SK-N-SH (cell line): ENCODE data around the gene TIMP2. TPM values are rescaled to one million over a fixed set of nuclear protein-coding genes. Genes with fewer than 3 reads are reported as not detected.
A peak's percentile ranks its signal among the peaks of the same experiment; 100 is the strongest.

Experiments used
- CTCF ChIA-PET: fragments of 300-600, 350-600 bp; formaldehyde crosslinking; extraction: SDS; loops from one replicate; lab custom pipeline; 2021; lab: Yijun Ruan, JAX
- POLR2A ChIA-PET: fragments of 350-600 bp; sonication (Branson Sonifier 250); formaldehyde crosslinking; extraction: SDS; loops from one replicate; lab custom pipeline; 2020; ENCODE audit warnings: antibody characterized with exemption, inconsistent platforms; lab: Yijun Ruan, JAX
- DNase-seq: peaks from one replicate; pipeline ENCODE4 v3.0.0; 2012
- H2AFZ ChIP-seq: fragments of 200-600 bp; sonication (generic); 2 replicates; pipeline ENCODE4 v1.8.1; 2016; ENCODE audit warnings: antibody characterized with exemption, mild to moderate bottlenecking, low read depth
- H3F3A ChIP-seq: fragments of 200-600 bp; sonication (generic); replicated peaks from 2 replicates; pipeline ENCODE3; 2016; ENCODE audit warnings: antibody characterized with exemption, mild to moderate bottlenecking; ENCODE audit not compliant: insufficient read depth
- H3K27ac ChIP-seq, 2 experiments: fragments of 200-500 bp in 1 of 2; fragments of 200-600 bp in 1 of 2; sonication (Bioruptor generic) in 1 of 2; sonication (generic), shearing (Covaris generic) in 1 of 2; 2 replicates each; pipeline versions ENCODE4 v1.5.1 to v1.6.1; 2014 to 2016; ENCODE audit warnings: low read depth in 2 of 2, inconsistent platforms in 1 of 2, low read length in 1 of 2, mild to moderate bottlenecking in 1 of 2, mixed read lengths in 1 of 2
- H3K27me3 ChIP-seq: fragments of 200-600 bp; sonication (generic), shearing (Covaris generic); 2 replicates; pipeline ENCODE4 v1.6.1; 2016; ENCODE audit warnings: mixed run types; ENCODE audit not compliant: insufficient read depth
- H3K36me3 ChIP-seq, 2 experiments: fragments of 200-500 bp in 1 of 2; fragments of 200-600 bp in 1 of 2; sonication (Bioruptor generic) in 1 of 2; sonication (generic) in 1 of 2; replicated peaks in 1 of 2; 2 replicates each; pipeline versions ENCODE3 to v1.5.1; 2014 to 2016; ENCODE audit warnings: low read length in 1 of 2, mild to moderate bottlenecking in 1 of 2; ENCODE audit not compliant: insufficient read depth in 2 of 2, control insufficient read depth in 1 of 2
- H3K4me1 ChIP-seq, 2 experiments: fragments of 200-500 bp in 1 of 2; fragments of 200-600 bp in 1 of 2; sonication (Bioruptor generic) in 1 of 2; sonication (generic), shearing (Covaris generic) in 1 of 2; 2 replicates each; pipeline versions ENCODE4 v1.5.1 to v1.6.1; 2014 to 2016; ENCODE audit warnings: low read depth in 1 of 2, low read length in 1 of 2, mixed run types in 1 of 2; ENCODE audit not compliant: insufficient read depth in 2 of 2, control insufficient read depth in 1 of 2
- H3K4me2 ChIP-seq: fragments of 200-600 bp; sonication (generic), shearing (Covaris generic); 2 replicates; pipeline ENCODE4 v1.6.1; 2017; ENCODE audit warnings: mixed run types
- H3K4me3 ChIP-seq, 2 experiments: fragments of 200-500 bp in 1 of 2; fragments of 200-600 bp in 1 of 2; sonication (Bioruptor generic) in 1 of 2; sonication (generic), shearing (Covaris generic) in 1 of 2; 2 replicates each; pipeline versions ENCODE4 v1.5.1 to v1.8.1; 2014 to 2016; ENCODE audit warnings: low read depth in 2 of 2, inconsistent platforms in 1 of 2, low read length in 1 of 2, mild to moderate bottlenecking in 1 of 2, mixed read lengths in 1 of 2, moderate library complexity in 1 of 2
- H3K79me2 ChIP-seq: fragments of 200-600 bp; sonication (generic); 2 replicates; pipeline ENCODE4 v1.8.1; 2017; ENCODE audit warnings: mild to moderate bottlenecking; ENCODE audit not compliant: insufficient read depth
- H3K9ac ChIP-seq: fragments of 200-600 bp; sonication (generic); 2 replicates; pipeline ENCODE4 v1.6.1; 2017; ENCODE audit warnings: mixed run types
- H3K9me2 ChIP-seq: fragments of 200-600 bp; sonication (generic); 2 replicates; pipeline ENCODE4 v1.6.1; 2017; ENCODE audit warnings: mixed run types
- H3K9me3 ChIP-seq: fragments of 200-600 bp; sonication (generic); 2 replicates; pipeline ENCODE4 v1.6.1; 2017; ENCODE audit warnings: mixed run types, mild to moderate bottlenecking, moderate library complexity
- H4K20me1 ChIP-seq: fragments of 200-600 bp; sonication (generic); 2 replicates; pipeline ENCODE4 v1.6.1; 2017; ENCODE audit warnings: mild to moderate bottlenecking, mixed run types; ENCODE audit not compliant: insufficient read depth
- CHD2 ChIP-seq: fragments of 150-350 bp; IDR thresholded peaks from 2 replicates; pipeline ENCODE4 v1.6.1; 2018; ENCODE audit warnings: low read length; ENCODE audit not compliant: partially characterized antibody
- CTCF ChIP-seq: fragments of 200-600 bp; sonication (generic); IDR thresholded peaks from 2 replicates; pipeline ENCODE4 v1.6.1; 2017; ENCODE audit warnings: antibody characterized with exemption, mild to moderate bottlenecking, moderate library complexity
- FOSL2 ChIP-seq: IDR thresholded peaks from 2 replicates; pipeline ENCODE4 v1.4.0; 2012; ENCODE audit warnings: low read depth, mild to moderate bottlenecking, moderate library complexity, borderline replicate concordance
- IRF3 ChIP-seq: fragments of 150-350 bp; IDR thresholded peaks from 2 replicates; pipeline ENCODE4 v1.6.1; 2016; ENCODE audit warnings: mild to moderate bottlenecking, low read depth, low read length
- MXI1 ChIP-seq: IDR thresholded peaks from 2 replicates; pipeline ENCODE4 v1.6.1; 2012; ENCODE audit warnings: mild to moderate bottlenecking, low read depth, low read length, improper control_type of control experiment
- NFIC ChIP-seq: IDR thresholded peaks from 2 replicates; pipeline ENCODE4 v1.4.0; 2012; ENCODE audit warnings: borderline replicate concordance
- NRF1 ChIP-seq: IDR thresholded peaks from 2 replicates; pipeline ENCODE4 v1.6.1; 2012; ENCODE audit warnings: low read depth, mild to moderate bottlenecking, low read length
- POLR2AphosphoS5 ChIP-seq: IDR thresholded peaks from 2 replicates; pipeline ENCODE4 v1.6.1; 2012; ENCODE audit warnings: low read depth, low read length
- RAD21 ChIP-seq: IDR thresholded peaks from 2 replicates; pipeline ENCODE4 v1.6.1; 2012; ENCODE audit warnings: mild to moderate bottlenecking, low read length
- RCOR1 ChIP-seq: fragments of 150-350 bp; IDR thresholded peaks from 2 replicates; pipeline ENCODE4 v1.6.1; 2017; ENCODE audit warnings: antibody characterized with exemption, low read length
- RXRA ChIP-seq: IDR thresholded peaks from 2 replicates; pipeline ENCODE4 v1.4.0; 2012; ENCODE audit warnings: low read depth, mild to moderate bottlenecking, borderline replicate concordance
- SMC3 ChIP-seq: IDR thresholded peaks from 2 replicates; pipeline ENCODE4 v1.6.1; 2012; ENCODE audit warnings: low read depth, low read length, improper control_type of control experiment
- TAF1 ChIP-seq: IDR thresholded peaks from 2 replicates; pipeline ENCODE4 v1.6.1; 2012; ENCODE audit warnings: low read depth, mild to moderate bottlenecking, low read length, moderate library complexity, borderline replicate concordance
- YY1 ChIP-seq: IDR thresholded peaks from 2 replicates; pipeline ENCODE4 v1.4.0; 2012; ENCODE audit warnings: low read depth, mild to moderate bottlenecking
- WGBS: methylation state at CpG from one replicate; pipeline ENCODE4 v1.1.6; 2017; ENCODE audit warnings: low lambda C conversion rate; 5-methylcytosine and 5-hydroxymethylcytosine counted together
- polyA plus RNA-seq, 3 experiments: library from polyadenylated mRNA; depleted of rRNA; stranded (reverse); fragments of >200 nt; gene quantifications; 2 replicates each; pipeline ENCODE4 v1.2.3, GENCODE V29; 2012
- TF ChIP-seq, protein P1 (sequence below): IDR thresholded peaks from 2 replicates; pipeline ENCODE4 v1.4.0; 2012; ENCODE audit warnings: low read depth, borderline replicate concordance
- TF ChIP-seq, protein P2 (sequence below): IDR thresholded peaks from 2 replicates; pipeline ENCODE4; 2012
- TF ChIP-seq, protein P3 (sequence below): IDR thresholded peaks from 2 replicates; pipeline ENCODE4 v1.6.1; 2012; ENCODE audit warnings: mild to moderate bottlenecking, low read depth, low read length, moderate library complexity
- TF ChIP-seq, protein P4 (sequence below): IDR thresholded peaks from 2 replicates; pipeline ENCODE4 v1.4.0; 2012; ENCODE audit warnings: low read depth

TIMP2 gene
- polyA plus RNA-seq, 1 of the 3 experiments (the other 2 are of a cell fraction) = 441 TPM

- TF ChIP-seq, protein P1, sequence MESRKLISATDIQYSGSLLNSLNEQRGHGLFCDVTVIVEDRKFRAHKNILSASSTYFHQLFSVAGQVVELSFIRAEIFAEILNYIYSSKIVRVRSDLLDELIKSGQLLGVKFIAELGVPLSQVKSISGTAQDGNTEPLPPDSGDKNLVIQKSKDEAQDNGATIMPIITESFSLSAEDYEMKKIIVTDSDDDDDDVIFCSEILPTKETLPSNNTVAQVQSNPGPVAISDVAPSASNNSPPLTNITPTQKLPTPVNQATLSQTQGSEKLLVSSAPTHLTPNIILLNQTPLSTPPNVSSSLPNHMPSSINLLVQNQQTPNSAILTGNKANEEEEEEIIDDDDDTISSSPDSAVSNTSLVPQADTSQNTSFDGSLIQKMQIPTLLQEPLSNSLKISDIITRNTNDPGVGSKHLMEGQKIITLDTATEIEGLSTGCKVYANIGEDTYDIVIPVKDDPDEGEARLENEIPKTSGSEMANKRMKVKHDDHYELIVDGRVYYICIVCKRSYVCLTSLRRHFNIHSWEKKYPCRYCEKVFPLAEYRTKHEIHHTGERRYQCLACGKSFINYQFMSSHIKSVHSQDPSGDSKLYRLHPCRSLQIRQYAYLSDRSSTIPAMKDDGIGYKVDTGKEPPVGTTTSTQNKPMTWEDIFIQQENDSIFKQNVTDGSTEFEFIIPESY = no peak
These were observed 38.2 kb downstream of the TIMP2 start (continued) for GRCh38 chr17:78886954-78887353.

- WGBS = 88% methylated on average over 8 of the region's 8 CpGs
- ChIA-PET CTCF (interaction anchor here (0.6 to 8.5 kb wide), 7 partner anchors 8 to 133 kb away, joined by 3 to 68 read pairs (median 3); no protein-coding TSS in a partner anchor), POLR2A (interaction anchor here (1.1 kb wide), 1 partner anchor 94 kb away, joined by 5 read pairs; the partner anchor contains the start of gene LGALS3BP)
- peaks cover 32 to 67% of the 10 kb centered on the region in 2 experiments for H3K4me1 ChIP-seq
- H3K27ac ChIP-seq = peak overlapping the region; percentile 99 to 100; a peak in 3 of 4 replicates
- no peak overlapping the region for H3K4me3 ChIP-seq
- peaks cover 4% of the 10 kb centered on the region; the same call in 1 of the 2 replicates for H4K20me1 ChIP-seq
- H2AFZ ChIP-seq = no peak overlapping the region
- peaks cover 5 to 6% of the 10 kb centered on the region in 2 experiments for H3K36me3 ChIP-seq
- DNase-seq = peak; percentile 9
- H3K9ac ChIP-seq = no peak overlapping the region
- no peaks in the 10 kb centered on the region for H3K9me3 ChIP-seq
- H3F3A ChIP-seq = peaks cover 39% of the 10 kb centered on the region
- peaks cover 93% of the 10 kb centered on the region for H3K79me2 ChIP-seq
- H3K9me2 ChIP-seq = no peaks in the 10 kb centered on the region
- no peaks in the 10 kb centered on the region for H3K27me3 ChIP-seq
- H3K4me2 ChIP-seq = no peak overlapping the region
- TF ChIP-seq, protein P2, sequence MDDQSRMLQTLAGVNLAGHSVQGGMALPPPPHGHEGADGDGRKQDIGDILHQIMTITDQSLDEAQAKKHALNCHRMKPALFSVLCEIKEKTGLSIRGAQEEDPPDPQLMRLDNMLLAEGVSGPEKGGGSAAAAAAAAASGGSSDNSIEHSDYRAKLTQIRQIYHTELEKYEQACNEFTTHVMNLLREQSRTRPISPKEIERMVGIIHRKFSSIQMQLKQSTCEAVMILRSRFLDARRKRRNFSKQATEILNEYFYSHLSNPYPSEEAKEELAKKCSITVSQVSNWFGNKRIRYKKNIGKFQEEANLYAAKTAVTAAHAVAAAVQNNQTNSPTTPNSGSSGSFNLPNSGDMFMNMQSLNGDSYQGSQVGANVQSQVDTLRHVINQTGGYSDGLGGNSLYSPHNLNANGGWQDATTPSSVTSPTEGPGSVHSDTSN = no peak
- TF ChIP-seq TAF1 = no peak
- TF ChIP-seq RCOR1 = no peak
- no peak for TF ChIP-seq POLR2AphosphoS5
- TF ChIP-seq, protein P3, sequence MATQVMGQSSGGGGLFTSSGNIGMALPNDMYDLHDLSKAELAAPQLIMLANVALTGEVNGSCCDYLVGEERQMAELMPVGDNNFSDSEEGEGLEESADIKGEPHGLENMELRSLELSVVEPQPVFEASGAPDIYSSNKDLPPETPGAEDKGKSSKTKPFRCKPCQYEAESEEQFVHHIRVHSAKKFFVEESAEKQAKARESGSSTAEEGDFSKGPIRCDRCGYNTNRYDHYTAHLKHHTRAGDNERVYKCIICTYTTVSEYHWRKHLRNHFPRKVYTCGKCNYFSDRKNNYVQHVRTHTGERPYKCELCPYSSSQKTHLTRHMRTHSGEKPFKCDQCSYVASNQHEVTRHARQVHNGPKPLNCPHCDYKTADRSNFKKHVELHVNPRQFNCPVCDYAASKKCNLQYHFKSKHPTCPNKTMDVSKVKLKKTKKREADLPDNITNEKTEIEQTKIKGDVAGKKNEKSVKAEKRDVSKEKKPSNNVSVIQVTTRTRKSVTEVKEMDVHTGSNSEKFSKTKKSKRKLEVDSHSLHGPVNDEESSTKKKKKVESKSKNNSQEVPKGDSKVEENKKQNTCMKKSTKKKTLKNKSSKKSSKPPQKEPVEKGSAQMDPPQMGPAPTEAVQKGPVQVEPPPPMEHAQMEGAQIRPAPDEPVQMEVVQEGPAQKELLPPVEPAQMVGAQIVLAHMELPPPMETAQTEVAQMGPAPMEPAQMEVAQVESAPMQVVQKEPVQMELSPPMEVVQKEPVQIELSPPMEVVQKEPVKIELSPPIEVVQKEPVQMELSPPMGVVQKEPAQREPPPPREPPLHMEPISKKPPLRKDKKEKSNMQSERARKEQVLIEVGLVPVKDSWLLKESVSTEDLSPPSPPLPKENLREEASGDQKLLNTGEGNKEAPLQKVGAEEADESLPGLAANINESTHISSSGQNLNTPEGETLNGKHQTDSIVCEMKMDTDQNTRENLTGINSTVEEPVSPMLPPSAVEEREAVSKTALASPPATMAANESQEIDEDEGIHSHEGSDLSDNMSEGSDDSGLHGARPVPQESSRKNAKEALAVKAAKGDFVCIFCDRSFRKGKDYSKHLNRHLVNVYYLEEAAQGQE = no peak
- no peak for TF ChIP-seq IRF3
- no peak for TF ChIP-seq FOSL2
- TF ChIP-seq NFIC = no peak
- no peak for TF ChIP-seq CTCF
- TF ChIP-seq, protein P1 = no peak
- TF ChIP-seq MXI1 = no peak
- no peak for TF ChIP-seq YY1
- TF ChIP-seq NRF1 = no peak
- no peak for TF ChIP-seq SMC3
- no peak for TF ChIP-seq RAD21
- TF ChIP-seq RXRA = no peak
- no peak for TF ChIP-seq CHD2
- TF ChIP-seq, protein P4, sequence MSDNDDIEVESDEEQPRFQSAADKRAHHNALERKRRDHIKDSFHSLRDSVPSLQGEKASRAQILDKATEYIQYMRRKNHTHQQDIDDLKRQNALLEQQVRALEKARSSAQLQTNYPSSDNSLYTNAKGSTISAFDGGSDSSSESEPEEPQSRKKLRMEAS = no peak
These were observed 39.2 kb downstream of the TIMP2 start for GRCh38 chr17:78885956-78886355.
